ENCODE measurements around the gene IFRD2. TPM values are rescaled to one million over a fixed set of nuclear protein-coding genes. Genes with fewer than 3 reads are reported as not detected.
"Not testable (repeated sequence)": the region's sequence is repeated elsewhere in the genome, so short reads cannot be mapped to it uniquely, and the experiment has no call there.

IFRD2 gene
- total and polyA plus RNA-seq, 4 experiments from 2014 or later: 58.6 to 84.7 (median 63.7) TPM

DNA sequence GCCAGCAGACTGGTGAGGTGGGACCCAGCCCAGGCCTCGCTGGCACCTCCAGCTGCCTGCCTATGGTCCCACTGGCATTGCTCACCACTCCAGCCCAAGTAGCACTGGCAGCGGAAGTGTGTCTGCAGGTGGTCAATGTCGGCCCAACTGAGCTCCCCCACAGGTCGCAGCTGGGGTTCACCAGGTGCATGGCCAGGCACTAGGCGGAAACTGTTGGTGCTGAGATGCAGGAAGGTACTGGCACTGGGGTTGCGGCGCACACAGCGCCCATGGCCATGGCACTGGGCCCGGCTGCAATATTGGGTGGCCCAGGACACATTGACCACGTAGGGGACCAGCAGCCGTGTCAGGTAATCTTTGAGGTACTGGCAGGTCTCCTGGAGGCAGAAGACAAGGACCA, 25.9 kb upstream of the IFRD2 start:
- H3K27ac ChIP-seq (ENCODE audit: low read depth, low read length): no peak overlapping the region
- no peaks in the 10 kb centered on the region for H3K9me3 Mint-ChIP-seq
- H3K4me3 ChIP-seq (ENCODE audit: low read length in 2 of 2): no peak overlapping the region
- no peaks in the 10 kb centered on the region for H3K27me3 ChIP-seq (ENCODE audit: insufficient read depth, low read length)
- H3K4me1 Mint-ChIP-seq: peaks cover 23 to 54% (median 39%) of the 10 kb centered on the region in 4 donors
- POLR2A ChIA-PET (ENCODE audit: partially characterized antibody): interaction anchor here (1.2 to 14.4 kb wide), 6 partner anchors 11 to 47 kb away, joined by 4 to 144 read pairs (median 18); partner anchors contain the start of genes CYB561D2, HYAL3, IFRD2 and NAA80
- CTCF ChIA-PET (ENCODE audit: partially characterized antibody): interaction anchor here (0.6 to 2.4 kb wide), 6 partner anchors 11 to 900 kb away, joined by 3 to 5 read pairs (median 4); no protein-coding TSS in a partner anchor
- peaks cover 49% of the 10 kb centered on the region for H3K4me1 ChIP-seq (ENCODE audit: insufficient read depth, low read length)
- peak in 1 of 5 donors; percentile 29 for DNase-seq
- H3K27ac Mint-ChIP-seq: peak overlapping the region in 2 of 7 donors; percentile 64 to 70
- no peaks in the 10 kb centered on the region for H3K36me3 ChIP-seq (ENCODE audit: insufficient read depth, low read length)
- no peaks in the 10 kb centered on the region for H3K27me3 Mint-ChIP-seq
- H3K9me3 ChIP-seq (ENCODE audit: control insufficient read depth in 1 of 2, low read length in 2 of 2): no peaks in the 10 kb centered on the region
- intact Hi-C loops (cut with micrococcal nuclease): loop anchor here (5.0 kb wide), 1 partner anchor 846 kb away; the partner anchor contains the start of gene DAG1
- peaks cover 0 to 2% of the 10 kb centered on the region in 2 donors for H3K36me3 Mint-ChIP-seq
- peak overlapping the region in 1 of 8 donors; percentile 54 for H3K4me3 Mint-ChIP-seq

GRCh38 chr3:50317300-50317699, 25.1 kb upstream of the IFRD2 start:
- Mint-ChIP-seq H3K9me3 (no peaks in the 10 kb centered on the region), H3K4me1 (peaks cover 22 to 52% (median 38%) of the 10 kb centered on the region in 4 donors), H3K4me3 (peak overlapping the region in 4 of 8 donors; percentile 76 to 92 (median 88)), H3K27ac (peak overlapping the region; percentile 79 to 99 (median 94)), H3K36me3 (peaks cover 0 to 2% of the 10 kb centered on the region in 2 donors), H3K27me3 (no peaks in the 10 kb centered on the region)
- Histone ChIP-seq H3K27ac (ENCODE audit: low read depth, low read length) (peak overlapping the region; percentile 49), H3K4me1 (ENCODE audit: insufficient read depth, low read length) (peaks cover 46% of the 10 kb centered on the region), H3K9me3 (ENCODE audit: control insufficient read depth in 1 of 2, low read length in 2 of 2) (no peaks in the 10 kb centered on the region), H3K27me3 (ENCODE audit: insufficient read depth, low read length) (no peaks in the 10 kb centered on the region), H3K4me3 (ENCODE audit: low read length in 2 of 2) (no peak overlapping the region), H3K36me3 (ENCODE audit: insufficient read depth, low read length) (no peaks in the 10 kb centered on the region)
- peak in 1 of 5 donors; percentile 17 for DNase-seq
- CTCF ChIA-PET (ENCODE audit: partially characterized antibody): interaction anchor here (0.9 to 1.2 kb wide), 4 partner anchors 10 to 29 kb away, joined by 3 to 5 read pairs (median 4); partner anchors contain the start of genes HYAL3, NAA80 and RASSF1
- intact Hi-C loops (cut with micrococcal nuclease): loop anchor here (5.0 kb wide), 1 partner anchor 845 kb away; the partner anchor contains the start of gene DAG1
- POLR2A ChIA-PET (ENCODE audit: partially characterized antibody): interaction anchor here (1.0 to 14.4 kb wide), 7 partner anchors 12 to 81 kb away, joined by 4 to 144 read pairs (median 8); partner anchors contain the start of genes CYB561D2, GNAI2, HYAL3 and NAA80

GRCh38 chr3:50316657-50317242, 24.5 kb upstream of the IFRD2 start:
- H3K4me1 Mint-ChIP-seq: peaks cover 22 to 52% (median 37%) of the 10 kb centered on the region in 4 donors
- peak; percentile 62 to 92 (median 72) for DNase-seq
- H3K36me3 Mint-ChIP-seq: peaks cover 0 to 2% of the 10 kb centered on the region in 2 donors
- H3K27ac Mint-ChIP-seq: peak overlapping the region; percentile 79 to 99 (median 94)
- peaks cover 41% of the 10 kb centered on the region for H3K4me1 ChIP-seq (ENCODE audit: insufficient read depth, low read length)
- peak overlapping the region; percentile 74 to 92 (median 86) for H3K4me3 Mint-ChIP-seq
- H3K36me3 ChIP-seq (ENCODE audit: insufficient read depth, low read length): no peaks in the 10 kb centered on the region
- no peaks in the 10 kb centered on the region for H3K27me3 ChIP-seq (ENCODE audit: insufficient read depth, low read length)
- H3K9me3 ChIP-seq (ENCODE audit: control insufficient read depth in 1 of 2, low read length in 2 of 2): no peaks in the 10 kb centered on the region
- ChIA-PET CTCF (ENCODE audit: partially characterized antibody) (interaction anchor here (1.0 to 4.4 kb wide), 4 partner anchors 9 to 24 kb away, joined by 3 to 21 read pairs (median 4); partner anchors contain the start of genes HYAL3, NAA80 and RASSF1), POLR2A (ENCODE audit: partially characterized antibody) (interaction anchor here (1.0 to 14.4 kb wide), 7 partner anchors 12 to 81 kb away, joined by 4 to 144 read pairs (median 8); partner anchors contain the start of genes CYB561D2, GNAI2, HYAL3 and NAA80)
- peak overlapping the region in 1 of 2 donors; percentile 7 for H3K4me3 ChIP-seq (ENCODE audit: low read length in 2 of 2)
- intact Hi-C loops (cut with micrococcal nuclease): loop anchor here (1.0 to 5.0 kb wide), 2 partner anchors 12 to 844 kb away; partner anchors contain the start of genes DAG1 and TUSC2
- no peaks in the 10 kb centered on the region for H3K27me3 Mint-ChIP-seq
- no peaks in the 10 kb centered on the region for H3K9me3 Mint-ChIP-seq
- H3K27ac ChIP-seq (ENCODE audit: low read depth, low read length): peak overlapping the region; percentile 49

DNA sequence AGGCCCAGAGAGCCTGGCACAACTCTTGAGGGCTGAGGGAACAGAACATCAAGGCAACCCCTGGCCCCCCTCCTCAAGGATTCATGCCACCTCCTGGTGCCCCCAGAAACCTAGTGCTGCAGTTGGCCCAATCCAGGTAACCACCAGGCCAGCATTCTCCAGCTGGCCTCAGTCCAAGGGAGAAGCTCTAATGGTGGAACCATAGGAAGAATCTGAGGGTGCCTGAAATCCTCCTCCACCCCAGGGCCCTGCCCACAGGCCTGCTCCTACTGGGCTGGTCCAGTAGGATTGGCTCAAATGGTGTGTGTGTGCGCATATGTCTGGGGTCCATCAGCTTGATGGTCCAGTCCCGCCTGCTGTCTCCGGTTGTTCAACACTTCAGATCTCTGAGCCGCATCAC, 22.6 kb upstream of the IFRD2 start:
- Histone ChIP-seq H3K4me1 (ENCODE audit: insufficient read depth, low read length) (peaks cover 31% of the 10 kb centered on the region), H3K9me3 (ENCODE audit: control insufficient read depth in 1 of 2, low read length in 2 of 2) (no peaks in the 10 kb centered on the region), H3K27me3 (ENCODE audit: insufficient read depth, low read length) (no peaks in the 10 kb centered on the region), H3K36me3 (ENCODE audit: insufficient read depth, low read length) (no peaks in the 10 kb centered on the region), H3K27ac (ENCODE audit: low read depth, low read length) (no peak overlapping the region), H3K4me3 (ENCODE audit: low read length in 2 of 2) (no peak overlapping the region)
- Mint-ChIP-seq H3K36me3 (peaks cover 0 to 2% of the 10 kb centered on the region in 2 donors), H3K4me3 (no peak overlapping the region), H3K27ac (peak overlapping the region in 3 of 7 donors; percentile 66 to 85 (median 75)), H3K9me3 (no peaks in the 10 kb centered on the region), H3K27me3 (no peaks in the 10 kb centered on the region), H3K4me1 (peaks cover 15 to 42% (median 27%) of the 10 kb centered on the region in 4 donors)
- ChIA-PET CTCF (ENCODE audit: partially characterized antibody) (interaction anchor here (0.8 to 4.4 kb wide), 6 partner anchors 9 to 68 kb away, joined by 3 to 21 read pairs (median 4); partner anchors contain the start of genes HYAL3, NAA80 and TUSC2), POLR2A (ENCODE audit: partially characterized antibody) (interaction anchor here (0.8 to 14.4 kb wide), 9 partner anchors 8 to 78 kb away, joined by 3 to 144 read pairs (median 6); partner anchors contain the start of genes HYAL2, HYAL3, IFRD2 and NAA80)
- intact Hi-C loops (cut with micrococcal nuclease): loop anchor here (5.0 kb wide), 1 partner anchor 843 kb away; the partner anchor contains the start of gene DAG1
- peak in 1 of 5 donors; percentile 7 for DNase-seq

GRCh38 chr3:50314342-50314741, 22.1 kb upstream of the IFRD2 start:
- Histone ChIP-seq H3K27ac (ENCODE audit: low read depth, low read length) (no peak overlapping the region), H3K9me3 (ENCODE audit: control insufficient read depth in 1 of 2, low read length in 2 of 2) (no peaks in the 10 kb centered on the region), H3K27me3 (ENCODE audit: insufficient read depth, low read length) (no peaks in the 10 kb centered on the region), H3K36me3 (ENCODE audit: insufficient read depth, low read length) (no peaks in the 10 kb centered on the region), H3K4me3 (ENCODE audit: low read length in 2 of 2) (no peak overlapping the region), H3K4me1 (ENCODE audit: insufficient read depth, low read length) (peaks cover 28% of the 10 kb centered on the region)
- Mint-ChIP-seq H3K36me3 (peaks cover 0 to 2% of the 10 kb centered on the region in 2 donors), H3K27me3 (no peaks in the 10 kb centered on the region), H3K9me3 (no peaks in the 10 kb centered on the region), H3K4me1 (peaks cover 14 to 37% (median 25%) of the 10 kb centered on the region in 4 donors), H3K4me3 (no peak overlapping the region), H3K27ac (peak overlapping the region in 5 of 7 donors; percentile 29 to 86 (median 60))
- no peak for DNase-seq
- ChIA-PET CTCF (ENCODE audit: partially characterized antibody) (interaction anchor here (1.1 to 4.4 kb wide), 4 partner anchors 14 to 68 kb away, joined by 3 to 21 read pairs (median 5); partner anchors contain the start of genes HYAL3, NAA80 and TUSC2), POLR2A (ENCODE audit: partially characterized antibody) (interaction anchor here (1.1 to 14.4 kb wide), 7 partner anchors 8 to 78 kb away, joined by 3 to 144 read pairs (median 6); partner anchors contain the start of genes HYAL2, HYAL3, IFRD2 and NAA80)
- intact Hi-C loops (cut with micrococcal nuclease): no loop called here

DNA sequence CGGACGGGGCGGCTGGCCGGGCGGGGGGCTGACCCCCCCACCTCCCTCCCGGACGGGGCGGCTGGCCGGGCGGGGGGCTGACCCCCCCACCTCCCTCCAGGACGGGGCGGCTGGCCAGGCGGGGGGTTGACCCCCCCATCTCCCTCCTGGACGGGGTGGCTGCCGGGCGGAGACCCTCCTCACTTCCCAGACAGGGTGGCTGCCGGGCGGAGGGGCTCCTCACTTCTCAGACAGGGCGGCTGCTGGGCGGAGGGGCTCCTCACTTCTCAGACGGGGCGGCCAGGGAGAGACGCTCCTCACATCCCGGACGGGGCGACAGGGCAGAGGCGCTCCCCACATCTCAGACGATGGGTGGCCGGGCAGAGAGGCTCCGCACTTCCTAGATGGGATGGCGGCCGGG, 19.8 kb upstream of the IFRD2 start:
- H3K36me3 ChIP-seq (ENCODE audit: insufficient read depth, low read length); H3K27me3 ChIP-seq (ENCODE audit: insufficient read depth, low read length); intact Hi-C loops (cut with micrococcal nuclease); H3K9me3 ChIP-seq (ENCODE audit: control insufficient read depth in 1 of 2, low read length in 2 of 2); H3K36me3 Mint-ChIP-seq; H3K4me3 Mint-ChIP-seq; CTCF ChIA-PET (ENCODE audit: partially characterized antibody); H3K27ac ChIP-seq (ENCODE audit: low read depth, low read length); POLR2A ChIA-PET (ENCODE audit: partially characterized antibody); H3K4me3 ChIP-seq (ENCODE audit: low read length in 2 of 2); H3K9me3 Mint-ChIP-seq; H3K27ac Mint-ChIP-seq; H3K27me3 Mint-ChIP-seq: not testable (repeated sequence)
- peaks cover 16% of the 10 kb centered on the region for H3K4me1 ChIP-seq (ENCODE audit: insufficient read depth, low read length)
- H3K4me1 Mint-ChIP-seq: peaks cover 12 to 17% (median 14%) of the 10 kb centered on the region in 4 donors
- peak in 1 of 5 donors; percentile 8 for DNase-seq

Data from CD4-positive, alpha-beta memory T cell (primary cell).